Common myeloid progenitor, CD34-positive (primary cell): ENCODE results near the gene YWHAB.
"Not testable (repeated sequence)": the region's sequence is repeated elsewhere in the genome, so short reads cannot be mapped to it uniquely, and the experiment has no call there.

Source experiments
- CTCF ChIA-PET: fragments of 350-600 bp; sonication (Branson Sonifier 250); formaldehyde crosslinking; loops from one replicate; lab custom pipeline; 2021; ENCODE audit warnings: antibody characterized with exemption; lab: Charles Lee
- POLR2A ChIA-PET: fragments of 350-600 bp; sonication (Branson Sonifier 250); formaldehyde crosslinking; loops from one replicate; lab custom pipeline; 2021; ENCODE audit warnings: antibody characterized with exemption; lab: Charles Lee
- DNase-seq, 3 donors: peaks; one replicate each; pipeline versions ENCODE4 v3.0.0 to v3.0.0-alpha.2; 2013
- H3K27ac ChIP-seq, 2 experiments: 1 replicate in 1 of 2; 2 replicates in 1 of 2; pipeline ENCODE4 v1.7.0; 2013; ENCODE audit warnings: inconsistent platforms in 2 of 2, low read length in 2 of 2, mild to moderate bottlenecking in 2 of 2, low read depth in 1 of 2, moderate library complexity in 1 of 2; ENCODE audit not compliant: severe bottlenecking in 2 of 2, insufficient read depth in 1 of 2, poor library complexity in 1 of 2
- H3K27me3 ChIP-seq, 5 experiments: replicated peaks in 2 of 5; 1 replicate in 3 of 5; 2 replicates in 2 of 5; pipeline versions ENCODE4 v1.6.1 to v1.7.0; 2013; ENCODE audit warnings: low read length in 4 of 5, mild to moderate bottlenecking in 2 of 5, moderate library complexity in 2 of 5, inconsistent platforms in 1 of 5; ENCODE audit not compliant: insufficient read depth in 5 of 5, control insufficient read depth in 4 of 5
- H3K36me3 ChIP-seq, 4 experiments: 1 replicate in 2 of 4; 2 replicates in 2 of 4; pipeline versions ENCODE4 v1.6.1 to v1.7.0; 2013; ENCODE audit warnings: low read length in 3 of 4, control low read depth in 1 of 4, mild to moderate bottlenecking in 1 of 4; ENCODE audit not compliant: control insufficient read depth in 4 of 4, insufficient read depth in 4 of 4
- H3K4me1 ChIP-seq, 4 experiments: 1 replicate in 3 of 4; 2 replicates in 1 of 4; pipeline versions ENCODE4 v1.6.1 to v1.7.1; 2013; ENCODE audit warnings: low read length in 3 of 4, mild to moderate bottlenecking in 3 of 4, control low read depth in 1 of 4, inconsistent platforms in 1 of 4, moderate library complexity in 1 of 4; ENCODE audit not compliant: control insufficient read depth in 4 of 4, insufficient read depth in 4 of 4; ENCODE audit errors: control extremely low read depth in 1 of 4
- H3K4me3 ChIP-seq, 7 experiments: 1 replicate in 4 of 7; 2 replicates in 3 of 7; pipeline versions ENCODE4 v1.5.1 to v1.7.0; 2013; ENCODE audit warnings: mild to moderate bottlenecking in 7 of 7, low read length in 6 of 7, moderate library complexity in 6 of 7, inconsistent platforms in 2 of 7, low read depth in 2 of 7, control low read depth in 1 of 7; ENCODE audit not compliant: insufficient read depth in 4 of 7, control insufficient read depth in 1 of 7; ENCODE audit errors: extremely low read depth in 1 of 7
- H3K9me3 ChIP-seq, 5 experiments: 1 replicate in 4 of 5; 2 replicates in 1 of 5; pipeline versions ENCODE4 v1.6.1 to v1.7.1; 2013; ENCODE audit warnings: low read length in 4 of 5, mild to moderate bottlenecking in 2 of 5, inconsistent platforms in 1 of 5, low read depth in 1 of 5, moderate library complexity in 1 of 5; ENCODE audit not compliant: control insufficient read depth in 4 of 5, insufficient read depth in 2 of 5; ENCODE audit errors: control extremely low read depth in 1 of 5
- WGBS: methylation state at CpG from one replicate; pipeline ENCODE4 v1.1.5; 2013; ENCODE audit not compliant: insufficient coverage; 5-methylcytosine and 5-hydroxymethylcytosine counted together

The YWHAB gene

GRCh38 chr20:44856442-44856841 lies 29.1 kb upstream of the YWHAB start:
- Histone ChIP-seq H3K9me3 (no peaks in the 10 kb centered on the region), H3K4me3 (no peak overlapping the region), H3K27me3 (peaks cover 0 to 5% (median 0%) of the 10 kb centered on the region in 5 experiments), H3K27ac (no peak overlapping the region), H3K36me3 (no peaks in the 10 kb centered on the region), H3K4me1 (no peaks in the 10 kb centered on the region)
- ChIA-PET POLR2A (no interaction called here), CTCF (interaction anchor here (0.6 to 1.6 kb wide), 3 partner anchors 10 to 27 kb away, joined by 3 to 6 read pairs (median 3); no protein-coding TSS in a partner anchor)
- DNase-seq: no peak
- WGBS: no CpG with 5 or more reads among the region's 2 CpGs

GRCh38 chr20:44856856-44857448 lies 28.6 kb upstream of the YWHAB start:
- no peaks in the 10 kb centered on the region for H3K9me3 ChIP-seq
- no peaks in the 10 kb centered on the region for H3K36me3 ChIP-seq
- no peak overlapping the region for H3K4me3 ChIP-seq
- ChIA-PET CTCF (interaction anchor here (0.6 to 1.6 kb wide), 3 partner anchors 10 to 28 kb away, joined by 3 to 6 read pairs (median 3); no protein-coding TSS in a partner anchor), POLR2A (no interaction called here)
- 94% methylated on average over 5 of the region's 6 CpGs for WGBS
- H3K27ac ChIP-seq: no peak overlapping the region
- DNase-seq: peak in 1 of 3 donors; percentile 8
- peaks cover 0 to under 1% (median under 1%) of the 10 kb centered on the region in 4 experiments for H3K4me1 ChIP-seq
- peaks cover 0 to 5% (median 0%) of the 10 kb centered on the region in 5 experiments for H3K27me3 ChIP-seq

GRCh38 chr20:44858606-44859360 lies 26.7 kb upstream of the YWHAB start:
- no peaks in the 10 kb centered on the region for H3K36me3 ChIP-seq
- no peak overlapping the region for H3K27ac ChIP-seq
- ChIA-PET POLR2A (no interaction called here), CTCF (no interaction called here)
- no peak overlapping the region for H3K4me3 ChIP-seq
- peak in 2 of 3 donors; percentile 26 to 47 for DNase-seq
- H3K27me3 ChIP-seq: peaks cover 0 to 3% (median 0%) of the 10 kb centered on the region in 5 experiments
- no peaks in the 10 kb centered on the region for H3K9me3 ChIP-seq
- peaks cover 0 to 4% (median 1%) of the 10 kb centered on the region in 4 experiments for H3K4me1 ChIP-seq

GRCh38 chr20:44861531-44862006 lies 23.9 kb upstream of the YWHAB start:
- H3K36me3 ChIP-seq: no peaks in the 10 kb centered on the region
- H3K27me3 ChIP-seq: peaks cover 0 to 3% (median 0%) of the 10 kb centered on the region in 5 experiments
- H3K4me1 ChIP-seq: peaks cover 0 to 5% (median 2%) of the 10 kb centered on the region in 4 experiments
- no peak overlapping the region for H3K4me3 ChIP-seq
- no peak for DNase-seq
- ChIA-PET POLR2A (no interaction called here), CTCF (interaction anchor here (1.6 kb wide), 1 partner anchor 114 kb away, joined by 8 read pairs; no protein-coding TSS in a partner anchor)
- 96% methylated on average over 4 of the region's 5 CpGs for whole genome bisulfite sequencing
- no peaks in the 10 kb centered on the region for H3K9me3 ChIP-seq
- no peak overlapping the region for H3K27ac ChIP-seq

- Histone ChIP-seq H3K9me3 (no peaks in the 10 kb centered on the region), H3K4me1 (peaks cover 0 to 10% (median 4%) of the 10 kb centered on the region in 4 experiments), H3K36me3 (no peaks in the 10 kb centered on the region), H3K27me3 (peaks cover 0 to 3% (median 0%) of the 10 kb centered on the region in 5 experiments), H3K4me3 (no peak overlapping the region), H3K27ac (no peak overlapping the region)
- ChIA-PET CTCF (interaction anchor here (1.6 kb wide), 1 partner anchor 115 kb away, joined by 8 read pairs; no protein-coding TSS in a partner anchor), POLR2A (no interaction called here)
- DNase-seq: no peak
- WGBS: 100% methylated on average over 2 of the region's 2 CpGs
Observed at GRCh38 chr20:44862286-44862685, 23.2 kb upstream of the YWHAB start.

- H3K27ac ChIP-seq, POLR2A ChIA-PET, H3K27me3 ChIP-seq, H3K9me3 ChIP-seq, H3K4me3 ChIP-seq, DNase-seq, H3K36me3 ChIP-seq: not testable (repeated sequence)
- CTCF ChIA-PET: interaction anchor here (0.7 kb wide), 2 partner anchors 64 to 106 kb away, joined by 3 read pairs; no protein-coding TSS in a partner anchor
- peaks cover 0 to 10% (median 4%) of the 10 kb centered on the region in 4 experiments for H3K4me1 ChIP-seq
- 97% methylated on average over 3 of the region's 4 CpGs for WGBS
Observed at GRCh38 chr20:44863365-44864084, 22.0 kb upstream of the YWHAB start.
